HK-2 (cell line): ENCODE measurements around the gene HELZ.
"Not testable (repeated sequence)": the region's sequence is repeated elsewhere in the genome, so short reads cannot be mapped to it uniquely, and the experiment has no call there.

ENCODE experiments used
- DNase-seq: peaks from one replicate; pipeline ENCODE4 v3.0.0-alpha.2; 2018; ENCODE audit not compliant: unreplicated experiment

Gene HELZ

GRCh38 chr17:67245073-67245693, at the start of gene HELZ:
HELZ (minus strand) TSS chr17:67245196; CDS start chr17:67218804, 26,392 bp downstream.
- peak; percentile 75 for DNase-seq

GRCh38 chr17:67293251-67294203, 48.5 kb upstream of the HELZ start:
- peak; percentile 49 for DNase-seq

GRCh38 chr17:67290711-67291291, 45.8 kb upstream of the HELZ start:
- DNase-seq = no peak

- no peak for DNase-seq
Observed at GRCh38 chr17:67290244-67290643, 45.2 kb upstream of the HELZ start.

- DNase-seq = no peak
Observed at GRCh38 chr17:67289181-67289876, 44.3 kb upstream of the HELZ start.

- DNase-seq = not testable (repeated sequence)
Observed at GRCh38 chr17:67286826-67287225, 41.8 kb upstream of the HELZ start.

- DNase-seq = no peak
Observed at GRCh38 chr17:67285360-67285759, 40.4 kb upstream of the HELZ start.

GRCh38 chr17:67283731-67284516, 38.9 kb upstream of the HELZ start:
- DNase-seq = no peak

GRCh38 chr17:67281743-67282142, 36.7 kb upstream of the HELZ start:
- DNase-seq = no peak

- DNase-seq = no peak
Observed at GRCh38 chr17:67281053-67281452, 36.1 kb upstream of the HELZ start.

GRCh38 chr17:67280279-67280678, 35.3 kb upstream of the HELZ start:
- no peak for DNase-seq

- DNase-seq = no peak
Observed at GRCh38 chr17:67279115-67279514, 34.1 kb upstream of the HELZ start.

- no peak for DNase-seq
Observed at GRCh38 chr17:67278363-67278762, 33.4 kb upstream of the HELZ start.

- DNase-seq = no peak
Observed at GRCh38 chr17:67276075-67276474, 31.1 kb upstream of the HELZ start.

GRCh38 chr17:67274466-67274865, 29.5 kb upstream of the HELZ start:
- no peak for DNase-seq

- no peak for DNase-seq
Observed at GRCh38 chr17:67273900-67274299, 28.9 kb upstream of the HELZ start.

- no peak for DNase-seq
Observed at GRCh38 chr17:67272312-67273047, 27.5 kb upstream of the HELZ start.

- DNase-seq = not testable (repeated sequence)
Observed at GRCh38 chr17:67271187-67271586, 26.2 kb upstream of the HELZ start.

GRCh38 chr17:67270416-67270815, 25.4 kb upstream of the HELZ start:
- DNase-seq = no peak

GRCh38 chr17:67266496-67266895, 21.5 kb upstream of the HELZ start:
- DNase-seq = no peak
